GM21825 (cell line): Measurements from ENCODE around the gene PPP2R2B.
A peak's percentile ranks its signal among the peaks of the same experiment; 100 is the strongest.

Experiments
- ATAC-seq: cut with Tn5 transposase; IDR thresholded peaks from one replicate; pipeline ENCODE4 v1.9.1; 2021; ENCODE audit warnings: mild to moderate bottlenecking, moderate library complexity; ENCODE audit not compliant: unreplicated experiment

Gene PPP2R2B

GRCh38 chr5:146788898-146789297 lies 89.7 kb downstream of the PPP2R2B start:
- no peak for ATAC-seq

- ATAC-seq = no peak
Measured at GRCh38 chr5:146785065-146785464, 93.5 kb downstream of the PPP2R2B start.

GRCh38 chr5:146781157-146781556 lies 97.4 kb downstream of the PPP2R2B start:
- ATAC-seq = no peak

- no peak for ATAC-seq
Measured at GRCh38 chr5:146779211-146779869, 99.2 kb downstream of the PPP2R2B start.

GRCh38 chr5:146778795-146779194 lies 99.8 kb downstream of the PPP2R2B start:
- ATAC-seq = no peak

- ATAC-seq = no peak
Measured at GRCh38 chr5:146778261-146778660, 100.3 kb downstream of the PPP2R2B start.

- ATAC-seq = no peak
Measured at GRCh38 chr5:146772881-146773466, 105.6 kb downstream of the PPP2R2B start.

GRCh38 chr5:146770980-146771379 lies 107.6 kb downstream of the PPP2R2B start:
- no peak for ATAC-seq

- ATAC-seq = no peak
Measured at GRCh38 chr5:146770546-146770945, 108.0 kb downstream of the PPP2R2B start.

- ATAC-seq = no peak
Measured at GRCh38 chr5:146767534-146767933, 111.0 kb downstream of the PPP2R2B start.

GRCh38 chr5:146766013-146766412 lies 112.5 kb downstream of the PPP2R2B start:
- ATAC-seq = no peak

- ATAC-seq = no peak
Measured at GRCh38 chr5:146765089-146765832, 113.3 kb downstream of the PPP2R2B start.

GRCh38 chr5:146762830-146763229 lies 115.7 kb downstream of the PPP2R2B start:
- no peak for ATAC-seq

- ATAC-seq = no peak
Measured at GRCh38 chr5:146761811-146762210, 116.7 kb downstream of the PPP2R2B start.

- no peak for ATAC-seq
Measured at GRCh38 chr5:146758938-146759337, 119.6 kb downstream of the PPP2R2B start.

GRCh38 chr5:146758076-146758475 lies 120.5 kb downstream of the PPP2R2B start:
- ATAC-seq = no peak

GRCh38 chr5:146756546-146756945 lies 122.0 kb downstream of the PPP2R2B start:
- ATAC-seq = no peak

GRCh38 chr5:146755793-146756192 lies 122.8 kb downstream of the PPP2R2B start:
- ATAC-seq = no peak

- no peak for ATAC-seq
Measured at GRCh38 chr5:146754621-146755020, 123.9 kb downstream of the PPP2R2B start.

- no peak for ATAC-seq
Measured at GRCh38 chr5:146753641-146754040, 124.9 kb downstream of the PPP2R2B start.

GRCh38 chr5:146751781-146752401 lies 126.7 kb downstream of the PPP2R2B start:
- peak; percentile 100 for ATAC-seq

- ATAC-seq = no peak
Measured at GRCh38 chr5:146751054-146751453, 127.5 kb downstream of the PPP2R2B start.
